GM12892 (cell line): ENCODE measurements around the gene ARSB.
A peak's percentile ranks its signal among the peaks of the same experiment; 100 is the strongest.

Experiments
- POLR2A ChIP-seq: IDR thresholded peaks from 2 replicates; pipeline ENCODE4 v1.6.1; 2011; ENCODE audit warnings: low read depth, low read length, control low read depth
- POLR2AphosphoS5 ChIP-seq: IDR thresholded peaks from 2 replicates; pipeline ENCODE4 v1.6.1; 2011; ENCODE audit warnings: low read depth, low read length, control low read depth
- TAF1 ChIP-seq: IDR thresholded peaks from 2 replicates; pipeline ENCODE4 v1.6.1; 2011; ENCODE audit warnings: low read depth, mild to moderate bottlenecking, control low read depth, low read length, borderline replicate concordance

GRCh38 chr5:78985725-78986223 lies 664 bp upstream of the ARSB start:
- TF ChIP-seq POLR2A = peak; percentile 54; the same call in 1 of the 2 replicates
- TF ChIP-seq POLR2AphosphoS5 = peak; percentile 57
- TF ChIP-seq TAF1 = no peak
